ENCODE measurements around the gene TRIM29.

DNA sequence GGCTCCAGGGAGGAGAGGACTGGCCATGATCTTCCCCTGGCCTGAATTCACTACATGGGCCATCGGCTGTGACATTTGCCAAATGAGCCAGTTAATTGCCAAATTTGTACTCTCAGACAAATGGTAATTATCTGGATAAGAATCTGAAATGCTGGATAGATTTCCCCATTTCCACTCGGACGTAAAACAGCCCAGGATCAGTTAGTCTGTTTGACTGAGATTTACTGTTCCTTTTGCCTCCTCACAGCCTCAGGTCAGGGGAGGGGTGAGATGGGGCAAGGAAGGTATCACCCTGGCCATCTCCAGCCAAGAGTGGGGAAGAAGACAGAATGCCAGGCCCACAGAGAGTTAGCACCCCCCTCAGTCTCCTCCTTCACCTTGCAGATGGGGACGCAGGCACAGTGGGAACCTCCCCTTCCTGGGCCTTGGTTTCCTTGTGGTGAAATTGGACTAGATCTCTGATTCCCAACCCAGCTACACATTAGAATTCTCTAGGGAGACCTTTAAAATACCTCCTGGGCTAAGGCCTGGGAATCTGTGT lies 5.2 kb downstream of the TRIM29 start:
- TF ChIP-seq, protein P1, sequence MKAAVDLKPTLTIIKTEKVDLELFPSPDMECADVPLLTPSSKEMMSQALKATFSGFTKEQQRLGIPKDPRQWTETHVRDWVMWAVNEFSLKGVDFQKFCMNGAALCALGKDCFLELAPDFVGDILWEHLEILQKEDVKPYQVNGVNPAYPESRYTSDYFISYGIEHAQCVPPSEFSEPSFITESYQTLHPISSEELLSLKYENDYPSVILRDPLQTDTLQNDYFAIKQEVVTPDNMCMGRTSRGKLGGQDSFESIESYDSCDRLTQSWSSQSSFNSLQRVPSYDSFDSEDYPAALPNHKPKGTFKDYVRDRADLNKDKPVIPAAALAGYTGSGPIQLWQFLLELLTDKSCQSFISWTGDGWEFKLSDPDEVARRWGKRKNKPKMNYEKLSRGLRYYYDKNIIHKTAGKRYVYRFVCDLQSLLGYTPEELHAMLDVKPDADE (IDR thresholded peaks at IDR 0.05) = no peak
- TF ChIP-seq, protein P2, sequence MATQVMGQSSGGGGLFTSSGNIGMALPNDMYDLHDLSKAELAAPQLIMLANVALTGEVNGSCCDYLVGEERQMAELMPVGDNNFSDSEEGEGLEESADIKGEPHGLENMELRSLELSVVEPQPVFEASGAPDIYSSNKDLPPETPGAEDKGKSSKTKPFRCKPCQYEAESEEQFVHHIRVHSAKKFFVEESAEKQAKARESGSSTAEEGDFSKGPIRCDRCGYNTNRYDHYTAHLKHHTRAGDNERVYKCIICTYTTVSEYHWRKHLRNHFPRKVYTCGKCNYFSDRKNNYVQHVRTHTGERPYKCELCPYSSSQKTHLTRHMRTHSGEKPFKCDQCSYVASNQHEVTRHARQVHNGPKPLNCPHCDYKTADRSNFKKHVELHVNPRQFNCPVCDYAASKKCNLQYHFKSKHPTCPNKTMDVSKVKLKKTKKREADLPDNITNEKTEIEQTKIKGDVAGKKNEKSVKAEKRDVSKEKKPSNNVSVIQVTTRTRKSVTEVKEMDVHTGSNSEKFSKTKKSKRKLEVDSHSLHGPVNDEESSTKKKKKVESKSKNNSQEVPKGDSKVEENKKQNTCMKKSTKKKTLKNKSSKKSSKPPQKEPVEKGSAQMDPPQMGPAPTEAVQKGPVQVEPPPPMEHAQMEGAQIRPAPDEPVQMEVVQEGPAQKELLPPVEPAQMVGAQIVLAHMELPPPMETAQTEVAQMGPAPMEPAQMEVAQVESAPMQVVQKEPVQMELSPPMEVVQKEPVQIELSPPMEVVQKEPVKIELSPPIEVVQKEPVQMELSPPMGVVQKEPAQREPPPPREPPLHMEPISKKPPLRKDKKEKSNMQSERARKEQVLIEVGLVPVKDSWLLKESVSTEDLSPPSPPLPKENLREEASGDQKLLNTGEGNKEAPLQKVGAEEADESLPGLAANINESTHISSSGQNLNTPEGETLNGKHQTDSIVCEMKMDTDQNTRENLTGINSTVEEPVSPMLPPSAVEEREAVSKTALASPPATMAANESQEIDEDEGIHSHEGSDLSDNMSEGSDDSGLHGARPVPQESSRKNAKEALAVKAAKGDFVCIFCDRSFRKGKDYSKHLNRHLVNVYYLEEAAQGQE (IDR thresholded peaks at IDR 0.05; ENCODE audit: unreplicated experiment) = no peak
- TF ChIP-seq CTCF (conservative IDR thresholded peaks at IDR 0.05; ENCODE audit: low read depth in 2 of 2) (no peak), EZH2 (IDR thresholded peaks at IDR 0.05; ENCODE audit: low read depth, unreplicated experiment) (no peak)
